HG03097 (cell line): Measurements from ENCODE around the gene GMDS.

Source experiments
- ATAC-seq: cut with Tn5 transposase; IDR thresholded peaks from one replicate; pipeline ENCODE4 v1.9.1; 2021; ENCODE audit not compliant: unreplicated experiment, low FRiP score

The GMDS gene

DNA sequence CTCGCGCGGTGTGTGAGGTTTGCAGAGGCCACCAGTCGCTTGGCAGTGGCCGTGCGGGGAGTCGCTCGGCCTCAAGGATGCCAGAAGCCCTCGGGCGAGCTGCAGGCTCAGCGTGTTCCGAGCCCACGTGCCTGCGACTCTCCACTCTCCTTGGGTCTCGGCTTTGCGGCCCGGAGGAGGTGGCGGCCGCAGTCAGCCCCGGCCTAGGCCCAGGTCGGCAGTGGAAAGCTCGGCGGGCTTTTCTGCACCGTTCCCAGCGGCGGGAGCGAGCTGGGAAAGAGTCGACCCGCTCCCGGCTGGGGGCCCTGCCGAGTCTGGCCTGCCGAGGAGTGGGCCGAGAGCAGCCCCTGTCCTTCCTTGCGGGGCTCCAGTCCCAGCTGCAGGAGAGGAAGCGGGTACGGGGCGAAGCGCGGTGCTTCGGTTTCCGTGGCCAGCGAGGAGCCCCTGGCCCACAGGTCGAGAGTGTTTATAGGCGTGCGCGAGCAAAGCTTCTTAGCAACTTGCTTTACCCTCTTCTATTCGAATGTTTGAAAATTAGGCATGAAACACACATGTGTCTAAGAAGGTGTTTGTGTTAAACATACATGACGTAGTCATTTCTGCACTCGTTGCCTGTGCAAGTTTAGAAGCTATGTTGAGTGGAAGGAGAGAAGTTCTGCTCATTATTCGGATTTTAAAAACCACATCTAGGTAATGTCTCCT, 630.1 kb downstream of the GMDS start:
- no peak for ATAC-seq

DNA sequence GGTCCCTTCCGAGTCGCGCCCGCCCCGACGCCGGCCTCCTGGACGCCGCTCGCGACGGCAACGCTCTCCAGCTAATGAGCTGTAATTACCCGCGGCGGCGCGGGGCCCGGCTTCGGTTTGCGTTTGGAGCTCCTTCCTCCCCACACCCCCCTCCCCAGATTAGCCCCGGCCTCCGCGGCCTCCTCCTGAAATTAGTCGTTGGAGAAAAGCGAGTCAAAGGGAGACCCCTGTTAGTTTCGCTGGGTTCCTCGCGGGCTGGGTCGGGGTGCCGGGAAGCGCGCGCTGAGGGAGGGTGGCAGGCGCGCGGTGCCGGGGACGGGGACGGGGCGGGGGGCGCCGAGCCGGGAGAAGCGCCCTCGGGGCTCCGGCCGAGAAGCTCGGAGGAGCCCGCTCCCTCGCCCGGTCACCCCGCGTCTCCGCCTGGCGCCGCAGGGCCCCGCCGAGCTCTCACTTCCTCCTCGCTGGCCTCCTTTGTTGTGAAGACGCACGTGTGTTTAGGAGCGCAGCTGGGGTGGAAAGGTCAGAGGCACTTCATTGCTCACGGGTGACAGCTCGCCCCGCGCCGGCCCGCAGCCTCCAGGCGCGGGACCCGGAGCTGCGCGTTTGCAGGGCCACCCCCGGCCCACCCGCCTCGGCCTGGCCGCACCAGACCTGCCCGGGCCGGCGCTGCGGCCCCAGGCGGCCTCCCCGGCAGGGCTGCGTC, 630.8 kb downstream of the GMDS start:
- no peak for ATAC-seq

DNA sequence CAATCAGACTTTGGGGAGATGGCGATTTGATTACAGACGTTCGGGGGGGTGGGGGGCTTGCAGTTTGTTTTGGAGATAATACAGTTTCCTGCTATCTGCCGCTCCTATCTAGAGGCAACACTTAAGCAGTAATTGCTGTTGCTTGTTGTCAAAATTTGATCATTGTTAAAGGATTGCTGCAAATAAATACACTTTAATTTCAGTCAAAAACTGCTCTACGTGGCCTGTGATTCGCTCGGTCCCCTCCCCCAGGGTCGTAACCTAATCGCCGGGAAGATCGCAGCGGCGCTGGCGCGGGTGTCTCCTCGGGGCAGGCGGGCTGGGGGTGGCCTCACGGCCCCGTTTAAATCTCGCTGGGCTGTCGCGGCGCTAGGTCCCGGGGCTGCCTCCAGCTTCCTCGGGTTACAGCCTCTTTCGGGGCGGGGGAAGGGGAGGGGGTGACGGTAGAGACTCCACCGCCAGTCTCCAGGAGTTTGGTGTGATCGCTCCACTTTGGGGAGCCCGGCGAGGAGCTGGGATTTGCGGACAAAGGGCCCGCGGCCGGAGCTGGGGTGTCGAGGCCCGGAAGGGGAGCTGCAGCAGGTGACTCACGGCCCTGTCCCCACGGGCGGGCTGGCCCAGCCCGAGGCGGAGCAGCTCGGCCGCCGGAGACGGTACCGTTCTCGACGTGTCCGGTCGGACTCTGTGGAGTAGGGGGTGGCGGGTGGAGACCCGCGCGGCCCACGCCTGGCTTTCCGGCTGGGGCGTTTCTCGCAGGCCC, 631.5 kb downstream of the GMDS start:
- no peak for ATAC-seq

DNA sequence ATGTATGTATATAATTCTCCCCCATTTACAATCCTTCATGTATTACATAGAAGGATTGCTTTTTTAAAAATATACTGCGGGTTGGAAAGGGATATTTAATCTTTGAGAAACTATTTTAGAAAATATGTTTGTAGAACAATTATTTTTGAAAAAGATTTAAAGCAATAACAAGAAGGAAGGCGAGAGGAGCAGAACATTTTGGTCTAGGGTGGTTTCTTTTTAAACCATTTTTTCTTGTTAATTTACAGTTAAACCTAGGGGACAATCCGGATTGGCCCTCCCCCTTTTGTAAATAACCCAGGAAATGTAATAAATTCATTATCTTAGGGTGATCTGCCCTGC, 632.1 kb downstream of the GMDS start:
- ATAC-seq: no peak

DNA sequence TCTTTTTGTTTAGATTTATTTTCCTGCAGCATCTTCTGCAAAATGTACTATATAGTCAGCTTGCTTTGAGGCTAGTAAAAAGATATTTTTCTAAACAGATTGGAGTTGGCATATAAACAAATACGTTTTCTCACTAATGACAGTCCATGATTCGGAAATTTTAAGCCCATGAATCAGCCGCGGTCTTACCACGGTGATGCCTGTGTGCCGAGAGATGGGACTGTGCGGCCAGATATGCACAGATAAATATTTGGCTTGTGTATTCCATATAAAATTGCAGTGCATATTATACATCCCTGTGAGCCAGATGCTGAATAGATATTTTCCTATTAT, 632.5 kb downstream of the GMDS start:
- no peak for ATAC-seq

DNA sequence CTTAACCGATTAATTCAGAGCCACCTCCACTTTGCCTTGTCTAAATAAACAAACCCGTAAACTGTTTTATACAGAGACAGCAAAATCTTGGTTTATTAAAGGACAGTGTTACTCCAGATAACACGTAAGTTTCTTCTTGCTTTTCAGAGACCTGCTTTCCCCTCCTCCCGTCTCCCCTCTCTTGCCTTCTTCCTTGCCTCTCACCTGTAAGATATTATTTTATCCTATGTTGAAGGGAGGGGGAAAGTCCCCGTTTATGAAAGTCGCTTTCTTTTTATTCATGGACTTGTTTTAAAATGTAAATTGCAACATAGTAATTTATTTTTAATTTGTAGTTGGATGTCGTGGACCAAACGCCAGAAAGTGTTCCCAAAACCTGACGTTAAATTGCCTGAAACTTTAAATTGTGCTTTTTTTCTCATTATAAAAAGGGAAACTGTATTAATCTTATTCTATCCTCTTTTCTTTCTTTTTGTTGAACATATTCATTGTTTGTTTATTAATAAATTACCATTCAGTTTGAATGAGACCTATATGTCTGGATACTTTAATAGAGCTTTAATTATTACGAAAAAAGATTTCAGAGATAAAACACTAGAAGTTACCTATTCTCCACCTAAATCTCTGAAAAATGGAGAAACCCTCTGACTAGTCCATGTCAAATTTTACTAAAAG, 633.0 kb downstream of the GMDS start:
- no peak for ATAC-seq

DNA sequence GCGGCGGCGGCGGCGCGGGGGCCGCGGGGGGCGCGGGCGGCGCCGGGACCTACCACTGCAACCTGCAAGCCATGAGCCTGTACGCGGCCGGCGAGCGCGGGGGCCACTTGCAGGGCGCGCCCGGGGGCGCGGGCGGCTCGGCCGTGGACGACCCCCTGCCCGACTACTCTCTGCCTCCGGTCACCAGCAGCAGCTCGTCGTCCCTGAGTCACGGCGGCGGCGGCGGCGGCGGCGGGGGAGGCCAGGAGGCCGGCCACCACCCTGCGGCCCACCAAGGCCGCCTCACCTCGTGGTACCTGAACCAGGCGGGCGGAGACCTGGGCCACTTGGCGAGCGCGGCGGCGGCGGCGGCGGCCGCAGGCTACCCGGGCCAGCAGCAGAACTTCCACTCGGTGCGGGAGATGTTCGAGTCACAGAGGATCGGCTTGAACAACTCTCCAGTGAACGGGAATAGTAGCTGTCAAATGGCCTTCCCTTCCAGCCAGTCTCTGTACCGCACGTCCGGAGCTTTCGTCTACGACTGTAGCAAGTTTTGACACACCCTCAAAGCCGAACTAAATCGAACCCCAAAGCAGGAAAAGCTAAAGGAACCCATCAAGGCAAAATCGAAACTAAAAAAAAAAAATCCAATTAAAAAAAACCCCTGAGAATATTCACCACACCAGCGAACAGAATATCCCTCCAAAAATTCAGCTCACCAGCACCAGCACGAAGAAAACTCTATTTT, 633.7 kb downstream of the GMDS start:
- no peak for ATAC-seq

DNA sequence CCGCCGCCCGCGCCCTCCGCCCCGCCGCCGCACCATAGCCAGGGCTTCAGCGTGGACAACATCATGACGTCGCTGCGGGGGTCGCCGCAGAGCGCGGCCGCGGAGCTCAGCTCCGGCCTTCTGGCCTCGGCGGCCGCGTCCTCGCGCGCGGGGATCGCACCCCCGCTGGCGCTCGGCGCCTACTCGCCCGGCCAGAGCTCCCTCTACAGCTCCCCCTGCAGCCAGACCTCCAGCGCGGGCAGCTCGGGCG, 634.2 kb downstream of the GMDS start:
- no peak for ATAC-seq

DNA sequence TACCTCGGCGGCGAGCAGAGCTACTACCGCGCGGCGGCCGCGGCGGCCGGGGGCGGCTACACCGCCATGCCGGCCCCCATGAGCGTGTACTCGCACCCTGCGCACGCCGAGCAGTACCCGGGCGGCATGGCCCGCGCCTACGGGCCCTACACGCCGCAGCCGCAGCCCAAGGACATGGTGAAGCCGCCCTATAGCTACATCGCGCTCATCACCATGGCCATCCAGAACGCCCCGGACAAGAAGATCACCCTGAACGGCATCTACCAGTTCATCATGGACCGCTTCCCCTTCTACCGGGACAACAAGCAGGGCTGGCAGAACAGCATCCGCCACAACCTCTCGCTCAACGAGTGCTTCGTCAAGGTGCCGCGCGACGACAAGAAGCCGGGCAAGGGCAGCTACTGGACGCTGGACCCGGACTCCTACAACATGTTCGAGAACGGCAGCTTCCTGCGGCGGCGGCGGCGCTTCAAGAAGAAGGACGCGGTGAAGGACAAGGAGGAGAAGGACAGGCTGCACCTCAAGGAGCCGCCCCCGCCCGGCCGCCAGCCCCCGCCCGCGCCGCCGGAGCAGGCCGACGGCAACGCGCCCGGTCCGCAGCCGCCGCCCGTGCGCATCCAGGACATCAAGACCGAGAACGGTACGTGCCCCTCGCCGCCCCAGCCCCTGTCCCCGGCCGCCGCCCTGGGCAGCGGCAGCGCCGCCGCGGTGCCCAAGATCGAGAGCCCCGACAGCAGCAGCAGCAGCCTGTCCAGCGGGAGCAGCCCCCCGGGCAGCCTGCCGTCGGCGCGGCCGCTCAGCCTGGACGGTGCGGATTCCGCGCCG, 634.7 kb downstream of the GMDS start:
- ATAC-seq: no peak

DNA sequence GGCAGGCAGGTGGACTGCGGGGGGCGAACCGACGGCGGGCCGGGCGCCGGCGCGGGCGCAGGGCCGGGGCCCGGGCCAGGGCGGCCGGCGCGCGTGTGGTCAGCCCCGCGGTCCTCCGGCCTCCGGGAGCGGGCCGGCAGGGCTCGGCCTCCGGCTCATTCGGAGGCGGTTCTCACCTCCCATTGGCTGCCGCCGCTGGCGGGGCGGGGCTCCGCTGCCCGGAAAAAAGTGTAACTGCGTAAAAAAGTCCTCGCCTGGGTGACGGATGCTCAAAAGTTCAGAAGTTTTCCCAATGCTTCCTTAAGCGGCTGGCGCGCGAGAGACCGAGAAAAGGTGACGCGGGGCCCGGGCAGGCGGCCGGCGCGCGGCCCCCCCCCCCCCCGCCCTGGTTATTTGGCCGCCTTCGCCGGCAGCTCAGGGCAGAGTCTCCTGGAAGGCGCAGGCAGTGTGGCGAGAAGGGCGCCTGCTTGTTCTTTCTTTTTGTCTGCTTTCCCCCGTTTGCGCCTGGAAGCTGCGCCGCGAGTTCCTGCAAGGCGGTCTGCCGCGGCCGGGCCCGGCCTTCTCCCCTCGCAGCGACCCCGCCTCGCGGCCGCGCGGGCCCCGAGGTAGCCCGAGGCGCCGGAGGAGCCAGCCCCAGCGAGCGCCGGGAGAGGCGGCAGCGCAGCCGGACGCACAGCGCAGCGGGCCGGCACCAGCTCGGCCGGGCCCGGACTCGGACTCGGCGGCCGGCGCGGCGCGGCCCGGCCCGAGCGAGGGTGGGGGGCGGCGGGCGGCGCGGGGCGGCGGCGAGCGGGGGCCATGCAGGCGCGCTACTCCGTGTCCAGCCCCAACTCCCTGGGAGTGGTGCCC, 635.5 kb downstream of the GMDS start, which contains the start of gene FOXC1:
TSS of gene FOXC1 (plus strand) at position 268 of the 849 bp plus-strand sequence. CDS start at position 799, 531 bp downstream.
- no peak for ATAC-seq

DNA sequence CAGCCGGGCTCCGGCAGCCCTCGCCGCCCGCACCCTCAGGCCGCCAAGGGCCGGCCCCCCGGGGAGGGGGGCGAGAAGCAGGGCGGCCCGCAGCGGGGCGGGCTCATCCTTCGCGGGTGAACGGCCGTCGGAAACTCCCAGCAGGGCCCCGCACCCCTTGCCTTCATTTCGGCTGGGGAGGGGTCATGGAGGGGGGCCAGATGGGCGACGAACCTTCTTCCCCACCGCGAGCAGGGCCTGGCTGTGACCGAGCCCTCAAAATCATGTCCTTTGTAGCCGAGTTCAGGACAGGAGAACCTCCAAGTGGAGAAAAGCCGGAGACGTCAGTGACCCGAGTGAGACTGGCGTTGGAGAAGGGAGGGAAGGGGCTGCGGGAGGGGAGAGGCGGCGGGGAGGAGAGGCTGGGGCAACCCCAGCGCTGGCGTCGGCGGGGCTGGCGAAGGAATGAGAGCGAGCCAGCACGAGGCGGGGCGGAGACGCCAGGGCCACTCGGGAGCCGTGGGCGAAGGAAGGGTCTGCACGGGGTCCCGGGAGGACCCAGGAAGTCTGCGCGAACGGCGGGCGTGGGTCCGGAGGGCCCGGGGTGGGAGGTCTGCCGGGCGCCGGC, 636.3 kb downstream of the GMDS start:
- no peak for ATAC-seq

DNA sequence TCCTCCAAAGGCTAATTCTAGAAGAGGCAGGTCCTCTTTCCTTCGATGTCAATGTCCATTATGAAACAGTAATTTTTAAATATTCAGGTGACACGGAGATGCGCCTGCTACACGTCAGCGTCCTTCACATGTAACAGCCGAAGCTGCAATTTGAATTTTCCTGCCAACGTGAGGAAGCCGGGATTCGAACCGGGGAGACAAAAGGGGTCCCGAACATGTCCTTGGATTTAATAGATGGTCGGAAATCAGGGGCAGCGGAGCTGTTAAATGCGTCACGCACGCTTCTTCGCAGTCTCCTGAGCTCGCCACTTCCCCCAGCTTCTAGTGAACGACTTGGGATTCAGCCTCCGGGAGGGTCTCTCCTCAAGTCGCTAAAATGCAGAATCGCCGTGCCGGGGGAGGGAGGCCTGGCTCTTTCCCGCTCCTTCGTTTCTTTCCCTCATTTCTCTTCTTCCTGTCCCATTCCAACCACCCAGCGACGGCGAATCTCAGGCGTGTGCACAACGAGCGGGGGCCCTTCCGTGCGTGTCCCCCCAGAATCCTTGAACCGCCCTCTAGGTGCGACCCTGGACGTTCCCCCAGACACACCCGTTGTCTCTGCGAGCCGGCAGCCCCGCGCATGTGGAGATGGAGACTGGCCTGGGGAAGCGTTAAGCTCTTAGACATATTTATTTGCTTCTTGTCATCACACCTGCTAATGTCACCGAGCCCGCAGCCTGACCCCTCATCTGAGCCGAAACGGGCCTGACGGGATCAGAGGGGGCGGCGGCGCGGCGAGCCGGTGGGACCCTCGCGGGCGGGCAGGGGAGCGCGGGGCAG, 637.0 kb downstream of the GMDS start:
- no peak for ATAC-seq

DNA sequence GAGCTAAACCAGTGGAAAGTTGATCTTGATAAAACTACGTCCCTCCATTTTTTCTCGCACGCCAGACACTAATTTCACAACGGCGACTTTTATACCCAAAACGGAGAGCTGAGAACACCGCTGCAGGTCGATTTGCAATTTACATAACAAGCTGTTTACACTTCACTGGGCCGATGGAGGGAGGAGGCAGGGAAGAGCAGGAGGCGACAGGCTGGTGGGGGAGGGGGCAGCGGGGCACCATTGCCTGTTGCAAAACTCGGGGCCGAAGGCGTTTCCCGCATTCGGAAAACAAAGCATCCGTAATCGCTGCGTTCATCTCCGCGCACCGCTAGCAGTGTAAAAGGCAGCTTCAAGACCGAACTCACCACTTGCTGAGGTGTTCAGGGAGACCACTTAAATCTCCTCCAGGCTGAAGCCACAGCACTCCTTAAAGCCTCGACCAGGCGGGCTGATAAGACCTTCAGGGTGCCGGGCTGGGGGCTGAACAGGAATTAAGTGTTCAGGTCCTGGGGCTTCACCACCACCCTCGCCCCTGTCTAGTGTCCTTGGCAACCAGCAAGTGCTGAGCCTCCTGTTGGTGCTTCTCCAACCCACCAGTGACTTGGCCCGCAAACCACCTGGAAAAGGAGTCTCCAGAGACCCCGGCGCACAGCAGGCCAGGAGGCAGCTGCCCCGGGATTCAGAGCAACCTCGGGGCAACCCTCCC, 637.7 kb downstream of the GMDS start:
- ATAC-seq: no peak

DNA sequence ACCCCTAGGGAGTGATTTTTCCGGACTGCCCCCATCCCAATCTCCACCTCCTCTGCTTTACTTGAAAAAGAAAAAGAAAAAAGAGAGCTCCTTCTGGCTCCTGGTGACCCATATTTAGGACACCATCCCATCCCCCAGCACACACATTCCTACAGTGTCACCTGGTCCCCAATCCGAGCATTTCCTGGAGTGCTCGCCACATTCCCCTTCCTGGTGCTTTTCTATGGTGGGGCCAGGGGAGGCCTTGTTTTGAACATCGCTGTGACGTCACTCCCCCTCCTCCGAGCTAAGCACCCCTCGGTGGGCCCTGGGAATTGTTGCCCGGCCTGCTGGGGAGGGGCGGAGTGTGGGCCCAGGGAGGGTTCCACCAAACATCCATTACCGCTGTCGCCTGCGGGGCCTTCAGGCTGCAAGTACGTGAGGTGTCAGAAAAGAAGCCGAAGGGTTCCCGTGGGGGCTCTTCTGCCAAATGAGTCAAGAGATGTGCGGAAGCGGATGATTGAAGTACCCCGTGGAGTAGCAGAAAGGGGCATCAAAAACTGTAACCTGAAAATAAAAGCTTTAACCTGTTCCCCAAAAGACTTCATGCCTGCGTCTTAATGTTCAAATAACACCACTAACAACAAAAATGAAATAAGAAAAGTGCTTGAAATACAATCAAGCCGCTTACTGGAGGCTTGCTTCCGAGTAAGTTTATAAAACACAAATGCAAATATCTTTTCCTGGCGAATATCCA, 638.5 kb downstream of the GMDS start:
- ATAC-seq: no peak

DNA sequence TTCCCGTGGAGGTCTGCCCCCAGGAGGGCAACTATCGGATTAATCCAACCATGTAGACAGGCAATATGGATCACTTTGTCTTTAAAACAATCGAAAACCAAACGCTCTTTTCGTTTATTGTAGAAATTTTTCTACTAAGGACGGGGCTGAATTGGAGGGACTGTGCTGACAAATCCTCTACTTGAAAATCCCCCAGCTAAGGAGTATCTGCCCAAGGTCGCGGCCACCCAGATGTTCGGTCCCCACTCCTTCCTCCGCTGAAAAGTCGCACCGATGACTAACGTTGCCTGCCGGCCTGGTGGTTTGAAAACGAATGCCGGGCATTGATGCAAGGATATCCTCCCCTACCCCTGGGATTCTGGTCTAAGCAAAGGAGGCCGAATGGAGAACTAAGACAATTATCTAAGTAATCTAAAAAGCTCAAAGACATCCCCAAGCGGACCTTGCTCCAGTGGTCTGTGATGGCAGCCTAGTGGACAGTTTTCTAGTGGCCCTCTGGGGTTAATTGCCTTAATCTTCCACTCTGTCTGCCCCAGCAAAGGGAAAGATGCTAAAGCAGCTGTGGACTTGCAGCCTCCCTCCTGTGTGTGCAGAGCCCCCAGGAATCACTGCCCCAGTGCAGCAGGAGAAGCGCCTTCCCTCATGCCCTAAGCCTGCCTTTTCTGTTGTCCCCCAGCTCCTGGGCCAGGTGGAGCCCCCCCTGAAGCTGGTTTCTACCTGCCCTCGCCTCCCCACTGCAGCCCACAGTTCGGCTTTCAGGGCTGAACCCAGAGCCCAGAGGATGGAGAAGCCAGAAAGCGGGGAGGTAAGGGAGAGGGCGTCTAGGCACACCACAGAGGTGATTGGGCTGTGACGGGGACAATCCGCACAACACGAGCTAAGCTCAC, 639.3 kb downstream of the GMDS start:
- ATAC-seq: no peak
